ENCODE measurements around the gene SERPINA9.
"Not testable (repeated sequence)": the region's sequence is repeated elsewhere in the genome, so short reads cannot be mapped to it uniquely, and the experiment has no call there.

Gene SERPINA9, protein sequence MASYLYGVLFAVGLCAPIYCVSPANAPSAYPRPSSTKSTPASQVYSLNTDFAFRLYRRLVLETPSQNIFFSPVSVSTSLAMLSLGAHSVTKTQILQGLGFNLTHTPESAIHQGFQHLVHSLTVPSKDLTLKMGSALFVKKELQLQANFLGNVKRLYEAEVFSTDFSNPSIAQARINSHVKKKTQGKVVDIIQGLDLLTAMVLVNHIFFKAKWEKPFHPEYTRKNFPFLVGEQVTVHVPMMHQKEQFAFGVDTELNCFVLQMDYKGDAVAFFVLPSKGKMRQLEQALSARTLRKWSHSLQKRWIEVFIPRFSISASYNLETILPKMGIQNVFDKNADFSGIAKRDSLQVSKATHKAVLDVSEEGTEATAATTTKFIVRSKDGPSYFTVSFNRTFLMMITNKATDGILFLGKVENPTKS

DNA sequence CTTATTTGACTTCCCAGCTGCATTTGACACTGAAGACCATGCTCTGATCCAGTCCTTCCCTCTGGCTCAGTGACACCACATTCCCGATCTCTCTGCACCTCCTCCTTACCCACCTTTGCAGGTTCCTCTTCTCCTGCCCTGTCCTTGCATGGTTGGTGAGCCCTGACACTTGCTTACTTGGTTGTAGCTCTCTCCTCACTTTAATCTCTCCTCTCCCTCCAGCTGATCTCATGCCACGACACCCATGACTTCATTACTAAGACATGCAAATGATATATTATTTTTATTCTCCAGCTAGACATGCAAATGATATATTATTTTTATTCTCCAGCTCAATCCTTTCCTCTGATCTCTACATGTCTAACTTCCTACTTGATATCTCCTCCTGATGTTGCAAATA is at the start of gene SERPINA9:
Gene SERPINA9 (minus strand): TSS at position 175 of the 400 bp plus-strand sequence. CDS start 6,357 bp downstream, outside the sequence.
- H3K4me3 ChIP-seq (ENCODE audit: low read length): no peak within 1 kb of the TSS
- TF ChIP-seq ZNF274 (IDR thresholded peaks at IDR 0.05; ENCODE audit: low read depth, low read length): no peak

DNA sequence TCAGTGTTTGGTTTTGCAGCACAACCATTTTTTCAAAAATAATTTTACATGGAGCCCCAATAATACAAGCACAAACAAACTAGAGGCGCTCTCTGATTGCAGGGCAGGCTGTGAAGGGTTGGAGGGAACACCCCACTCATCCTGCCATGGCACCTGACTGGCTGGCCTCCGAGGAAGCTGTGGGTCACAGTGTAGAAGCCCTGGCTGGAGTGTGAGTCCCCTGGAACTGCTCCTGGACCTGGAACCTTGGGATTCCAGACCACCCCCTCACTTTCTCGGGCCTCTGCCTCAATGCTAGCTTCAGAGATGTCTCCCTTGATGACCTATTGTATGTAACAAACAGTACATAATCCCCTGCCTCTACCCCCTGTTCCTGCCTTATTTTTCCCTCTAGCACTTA is 48.1 kb upstream of the SERPINA9 start:
- no peak for TF ChIP-seq ZNF274 (IDR thresholded peaks at IDR 0.05; ENCODE audit: low read depth, low read length)
- H3K4me3 ChIP-seq (ENCODE audit: low read length): no peak overlapping the region

DNA sequence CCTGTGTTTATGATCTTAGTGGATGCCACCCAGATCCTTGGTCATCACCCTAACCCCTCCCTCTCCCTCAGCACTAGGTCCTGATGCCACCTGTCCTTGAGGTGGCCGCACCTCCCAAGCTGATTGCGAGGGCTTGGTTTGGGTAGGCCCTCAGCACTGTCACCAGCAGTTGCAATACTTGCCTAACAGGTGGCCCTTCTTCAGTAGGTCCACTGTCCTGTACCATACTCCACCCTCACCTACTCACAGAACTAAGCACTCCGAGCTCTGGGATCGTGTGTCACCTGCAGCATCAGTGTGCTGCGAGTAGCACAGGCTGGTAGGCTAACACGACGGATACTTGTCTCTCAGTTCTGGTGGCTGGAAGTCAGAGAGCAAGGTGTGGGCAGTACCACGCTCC is 47.3 kb upstream of the SERPINA9 start:
- TF ChIP-seq ZNF274 (IDR thresholded peaks at IDR 0.05; ENCODE audit: low read depth, low read length): no peak
- H3K4me3 ChIP-seq (ENCODE audit: low read length): no peak overlapping the region

DNA sequence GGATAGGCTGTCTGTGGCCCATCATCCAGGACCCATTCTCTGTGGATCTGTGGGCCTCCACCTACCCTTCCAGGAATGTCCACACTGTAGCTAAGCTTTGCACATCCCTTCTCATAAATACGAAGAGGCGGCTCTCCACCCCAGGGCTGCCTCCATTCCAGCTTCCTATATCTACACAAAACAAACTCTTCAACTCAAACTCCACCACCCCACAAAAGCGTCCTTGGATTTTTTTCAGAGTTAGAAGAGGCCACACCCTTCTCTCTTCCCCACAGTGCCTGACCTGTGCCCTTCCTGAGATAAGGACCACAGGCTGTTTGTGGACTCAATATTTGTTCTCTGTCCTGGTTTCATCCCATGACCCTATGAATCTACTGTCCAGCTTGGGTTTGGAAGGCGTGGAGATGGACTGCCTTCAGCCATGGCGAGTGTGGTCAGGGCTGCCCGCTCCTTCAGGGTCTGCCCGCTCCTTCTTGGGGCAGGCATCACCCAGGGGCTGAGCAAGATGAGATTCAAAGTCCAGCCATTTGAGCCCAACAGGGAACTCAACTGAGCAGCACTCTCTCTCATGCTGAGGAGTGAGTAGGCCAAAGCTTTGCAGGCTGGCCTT is 46.2 kb upstream of the SERPINA9 start:
- TF ChIP-seq ZNF274 (IDR thresholded peaks at IDR 0.05; ENCODE audit: low read depth, low read length): no peak
- H3K4me3 ChIP-seq (ENCODE audit: low read length): no peak overlapping the region

DNA sequence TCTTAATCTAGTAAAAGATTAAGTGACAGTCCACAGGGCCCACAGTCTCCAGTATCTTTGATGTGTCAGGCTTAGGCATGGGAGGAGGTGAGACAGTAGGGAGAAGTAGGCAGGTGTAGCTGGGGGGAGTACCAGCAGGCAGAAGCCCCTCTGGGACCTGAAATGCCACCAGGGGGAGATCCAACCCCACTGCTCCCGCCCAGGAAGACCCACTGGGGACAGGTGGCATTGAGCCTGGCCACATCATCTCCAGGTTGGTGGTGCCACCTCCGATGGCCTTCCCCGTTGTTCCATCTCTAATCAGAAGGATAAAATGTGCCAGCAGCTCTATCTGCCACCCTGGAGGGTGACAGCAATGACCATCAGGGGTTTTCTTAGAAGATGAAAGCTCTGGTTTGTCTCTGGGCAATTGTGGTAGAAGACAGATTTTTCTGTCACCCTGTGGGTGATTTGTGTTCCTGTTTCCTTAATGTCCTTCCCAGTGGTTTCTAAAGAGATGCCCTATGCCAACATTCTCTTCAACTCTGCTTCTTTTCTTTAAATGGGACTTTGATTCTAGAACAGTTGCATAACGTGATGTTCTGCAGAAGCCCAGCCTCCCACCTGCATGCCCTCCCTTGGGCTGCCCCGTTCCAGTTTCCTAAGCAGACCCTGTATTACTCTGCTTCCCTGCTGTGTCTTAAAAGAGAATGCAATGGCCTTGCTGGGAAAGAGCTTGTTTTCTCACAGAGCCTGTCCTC is 45.5 kb upstream of the SERPINA9 start:
- TF ChIP-seq ZNF274 (IDR thresholded peaks at IDR 0.05; ENCODE audit: low read depth, low read length): no peak
- H3K4me3 ChIP-seq (ENCODE audit: low read length): no peak overlapping the region

DNA sequence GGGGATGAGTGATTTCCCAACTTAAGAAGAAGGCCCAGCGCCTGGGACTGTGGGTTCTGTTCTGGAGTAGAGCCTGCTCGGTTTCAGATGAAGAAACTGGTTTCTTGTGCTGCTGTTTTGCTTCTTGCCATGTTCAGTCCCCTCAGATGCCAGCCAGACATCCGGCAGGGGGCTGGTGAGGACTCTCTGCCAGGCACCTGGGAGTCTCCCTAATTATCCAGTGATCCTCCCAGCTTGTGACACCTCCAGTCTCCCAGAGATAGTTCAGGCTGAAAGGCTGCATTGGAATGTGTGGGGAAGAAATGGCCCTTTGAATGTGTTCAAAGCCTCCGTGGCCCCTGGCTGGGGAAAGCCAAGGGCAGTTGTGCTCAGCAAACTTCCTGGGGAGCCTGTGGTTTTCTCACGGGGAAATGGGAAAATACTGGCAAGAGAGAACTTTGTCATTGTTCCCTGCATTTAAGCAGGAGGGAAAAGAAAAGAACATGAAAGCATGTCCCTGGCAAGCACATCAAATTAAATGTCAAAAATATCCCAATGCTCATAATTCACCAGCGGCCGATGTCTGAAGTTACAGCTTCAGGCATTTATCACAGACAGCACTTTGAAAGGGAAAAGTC is 41.8 kb upstream of the SERPINA9 start:
- no peak for TF ChIP-seq ZNF274 (IDR thresholded peaks at IDR 0.05; ENCODE audit: low read depth, low read length)

DNA sequence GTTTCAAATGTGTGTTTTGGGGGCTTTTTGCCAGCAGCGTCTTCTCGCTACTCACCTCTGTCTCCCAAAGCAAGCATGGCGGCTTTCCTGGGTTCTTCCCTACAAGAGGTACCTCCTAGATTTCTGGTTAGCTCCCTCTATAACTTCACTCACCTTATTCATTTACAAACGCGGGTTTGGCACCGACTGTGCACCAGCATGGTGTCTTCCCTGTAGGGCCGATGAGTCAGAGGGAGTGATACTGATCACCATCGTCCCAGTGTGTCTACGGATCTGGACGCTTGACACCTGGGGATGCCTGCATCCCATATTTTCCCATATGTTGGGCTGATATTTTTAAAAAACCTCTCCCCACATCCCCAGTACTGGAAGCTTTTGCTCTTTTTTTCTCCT is 41.2 kb upstream of the SERPINA9 start:
- no peak overlapping the region for H3K4me3 ChIP-seq (ENCODE audit: low read length)
- no peak for TF ChIP-seq ZNF274 (IDR thresholded peaks at IDR 0.05; ENCODE audit: low read depth, low read length)

More for the DNA sequence above, 41.8 kb upstream of the SERPINA9 start:
- no peak overlapping the region for H3K4me3 ChIP-seq (ENCODE audit: low read length)

DNA sequence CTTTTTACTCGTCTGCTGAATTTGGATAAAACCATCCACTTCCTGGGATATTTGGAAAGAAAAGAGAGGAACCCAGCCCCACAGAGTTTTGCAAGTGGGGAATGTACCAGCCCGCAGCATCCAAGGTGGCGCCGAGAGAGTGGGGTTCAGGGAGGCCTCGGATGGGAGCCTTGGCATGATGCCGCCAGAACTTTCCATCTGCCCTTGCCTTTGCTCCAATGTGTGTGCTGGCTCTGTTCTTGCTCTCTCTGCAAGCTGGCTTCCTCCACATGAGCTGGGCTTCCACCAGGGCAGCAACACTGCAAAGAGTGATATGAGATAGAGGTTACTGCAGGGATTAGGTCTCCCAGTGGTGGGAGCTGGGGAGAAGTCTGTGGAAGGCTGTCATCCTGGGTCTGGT is 39.9 kb upstream of the SERPINA9 start:
- TF ChIP-seq ZNF274 (IDR thresholded peaks at IDR 0.05; ENCODE audit: low read depth, low read length): no peak
- H3K4me3 ChIP-seq (ENCODE audit: low read length): no peak overlapping the region

DNA sequence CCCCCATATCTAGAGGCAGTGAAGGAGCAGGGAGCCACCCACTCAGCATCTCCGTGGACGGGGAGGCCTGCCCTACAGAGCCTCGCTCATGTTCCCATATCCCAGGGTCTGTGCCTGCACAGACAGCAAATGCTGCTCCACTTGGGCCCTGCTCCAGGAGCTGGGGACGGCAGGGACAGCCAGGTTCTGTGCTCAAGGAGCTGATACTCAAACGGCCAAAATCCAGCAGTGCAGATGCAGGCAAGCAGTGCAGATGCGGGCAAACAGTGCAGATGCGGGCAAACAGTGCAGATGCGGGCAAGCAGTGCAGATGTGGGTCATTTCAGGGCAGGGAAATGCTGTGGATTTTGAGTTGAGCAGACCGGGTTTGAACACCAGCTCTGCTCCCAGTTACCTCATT is 39.4 kb upstream of the SERPINA9 start:
- no peak for TF ChIP-seq ZNF274 (IDR thresholded peaks at IDR 0.05; ENCODE audit: low read depth, low read length)
- no peak overlapping the region for H3K4me3 ChIP-seq (ENCODE audit: low read length)

DNA sequence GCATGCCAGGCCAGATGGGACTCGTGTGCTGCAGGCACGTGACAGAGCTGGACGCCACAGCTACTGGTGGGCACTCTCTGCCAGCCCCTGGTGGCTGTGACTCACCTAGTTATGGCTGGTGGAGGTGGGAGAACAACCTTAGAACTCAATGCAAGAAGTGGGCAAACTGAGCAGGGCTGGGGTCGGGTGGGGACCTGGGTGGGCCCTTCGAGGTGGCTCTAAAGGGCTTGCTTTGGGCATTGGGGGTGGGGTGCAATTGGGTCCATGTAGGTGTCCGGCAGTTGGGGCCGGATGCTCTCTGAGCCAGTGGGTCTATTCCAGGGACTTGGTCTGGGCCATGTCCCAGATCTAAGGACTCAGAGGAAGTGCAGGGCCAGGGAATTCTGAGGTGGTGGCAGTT is 38.4 kb upstream of the SERPINA9 start:
- H3K4me3 ChIP-seq (ENCODE audit: low read length): no peak overlapping the region
- no peak for TF ChIP-seq ZNF274 (IDR thresholded peaks at IDR 0.05; ENCODE audit: low read depth, low read length)

DNA sequence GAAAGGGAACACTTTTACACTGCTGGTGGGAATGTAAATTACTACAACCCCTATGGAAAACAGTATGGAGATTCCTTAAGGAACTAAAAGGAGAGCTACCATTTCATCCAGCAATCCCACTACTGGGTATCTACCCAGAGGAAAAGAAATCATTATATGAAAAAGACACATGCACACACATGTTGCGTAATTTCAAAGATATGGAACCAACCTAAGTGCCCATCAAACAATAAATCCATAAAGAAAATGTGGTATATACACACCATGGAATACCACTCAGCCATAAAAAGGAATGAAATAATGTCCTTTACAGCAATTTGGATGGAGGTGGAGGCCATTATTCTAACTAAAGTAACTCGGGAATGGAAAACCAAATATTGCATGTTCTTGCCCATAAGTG is 34.5 kb upstream of the SERPINA9 start:
- not testable (repeated sequence) for H3K4me3 ChIP-seq (ENCODE audit: low read length)

DNA sequence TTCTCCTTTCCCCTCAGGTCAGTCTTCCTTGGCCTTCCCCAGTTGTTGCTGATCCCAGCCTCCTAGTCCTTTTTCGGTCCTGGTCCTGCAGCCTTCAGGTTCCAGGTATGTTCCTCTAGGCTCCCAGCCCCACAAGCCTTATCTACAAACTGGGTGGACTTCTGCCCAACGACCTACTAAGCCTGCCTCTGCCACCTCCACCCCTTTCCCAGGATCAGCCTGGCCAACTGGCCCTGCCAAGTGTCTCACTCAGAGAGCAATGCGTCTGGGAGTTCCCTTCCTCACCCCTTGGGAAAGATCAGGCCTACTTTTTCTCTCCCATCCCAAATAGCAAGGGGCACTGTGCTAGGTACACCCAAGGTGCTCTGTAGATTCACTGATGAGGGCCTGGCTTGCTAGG is 33.4 kb upstream of the SERPINA9 start, which contains the start of gene SERPINA12:
Gene SERPINA12 (minus strand): TSS at position 114 of the 400 bp plus-strand sequence. CDS start 11,072 bp downstream, outside the sequence.
- no peak within 1 kb of the TSS for H3K4me3 ChIP-seq (ENCODE audit: low read length)
- TF ChIP-seq ZNF274 (IDR thresholded peaks at IDR 0.05; ENCODE audit: low read depth, low read length): no peak

DNA sequence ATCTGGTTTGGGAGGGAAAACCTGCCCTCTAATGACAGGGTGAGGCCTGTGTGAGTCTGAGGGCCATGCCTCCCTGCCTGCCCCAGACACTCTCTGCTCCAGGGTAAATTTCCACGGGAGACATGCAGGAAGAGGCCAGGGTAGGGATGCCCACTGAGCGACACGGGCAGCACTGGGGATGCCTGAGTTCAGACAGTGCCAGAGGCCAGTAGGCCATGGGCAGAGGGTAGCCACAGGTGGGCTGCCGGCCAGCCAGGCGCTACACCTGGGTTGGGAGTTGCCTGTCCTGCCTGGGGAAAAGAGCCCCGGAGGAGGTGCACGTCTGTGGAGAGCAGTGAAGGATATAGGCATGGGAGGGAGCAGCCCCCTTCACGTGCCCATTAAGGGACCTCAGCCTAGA is 29.6 kb upstream of the SERPINA9 start:
- no peak for TF ChIP-seq ZNF274 (IDR thresholded peaks at IDR 0.05; ENCODE audit: low read depth, low read length)
- H3K4me3 ChIP-seq (ENCODE audit: low read length): no peak overlapping the region

DNA sequence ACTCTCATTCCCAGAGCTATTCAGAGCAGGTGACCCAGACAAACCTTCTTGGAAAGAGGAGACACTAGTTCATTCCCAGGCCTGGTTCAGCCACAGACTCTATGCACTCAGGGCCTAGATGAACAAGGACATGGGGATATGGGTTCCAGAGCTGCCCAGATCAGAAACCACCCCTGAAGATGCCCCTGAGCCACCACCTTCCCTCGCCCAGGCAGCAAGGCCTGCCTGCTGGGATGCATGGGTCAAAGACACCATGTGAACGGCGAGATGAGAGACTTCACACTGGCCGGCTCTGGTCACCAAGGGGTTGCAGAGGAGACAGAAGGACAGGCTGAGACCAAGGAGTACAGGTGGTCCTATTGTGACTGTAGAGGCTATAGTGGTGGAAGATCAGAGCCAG is 29.2 kb upstream of the SERPINA9 start:
- no peak overlapping the region for H3K4me3 ChIP-seq (ENCODE audit: low read length)
- no peak for TF ChIP-seq ZNF274 (IDR thresholded peaks at IDR 0.05; ENCODE audit: low read depth, low read length)
